ENCODE measurements around the gene GPATCH11. TPM values are rescaled to one million over a fixed set of nuclear protein-coding genes. Genes with fewer than 3 reads are reported as not detected.

GPATCH11 gene
- total RNA-seq, 2 donors from 2014 or later: 3.8 to 6.0 TPM

DNA sequence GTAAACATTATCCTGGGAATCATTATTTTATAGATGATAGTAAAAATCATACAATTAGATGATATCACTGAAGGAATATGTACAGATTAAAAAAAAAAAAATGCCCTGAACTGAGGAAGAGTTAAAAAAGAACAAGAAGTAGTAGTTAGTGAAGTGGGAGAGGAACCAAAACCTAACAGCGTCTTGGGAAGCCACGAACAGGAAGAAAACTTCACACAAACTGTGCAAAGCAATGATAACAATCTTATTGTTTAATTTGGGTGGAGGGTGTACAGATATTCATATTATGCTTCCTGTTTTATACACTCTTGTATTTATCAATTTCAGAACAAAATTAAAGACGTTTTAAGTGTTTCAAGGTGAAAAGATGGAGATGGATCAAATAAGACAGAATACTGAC, 3.6 kb upstream of the GPATCH11 start:
- no peaks in the 10 kb centered on the region for H3K27me3 ChIP-seq
- peaks cover 16% of the 10 kb centered on the region for H3K36me3 ChIP-seq
- no peaks in the 10 kb centered on the region for H3K9me3 ChIP-seq
- no peak for DNase-seq (ENCODE audit: low spot score)
- TF ChIP-seq, protein P1, sequence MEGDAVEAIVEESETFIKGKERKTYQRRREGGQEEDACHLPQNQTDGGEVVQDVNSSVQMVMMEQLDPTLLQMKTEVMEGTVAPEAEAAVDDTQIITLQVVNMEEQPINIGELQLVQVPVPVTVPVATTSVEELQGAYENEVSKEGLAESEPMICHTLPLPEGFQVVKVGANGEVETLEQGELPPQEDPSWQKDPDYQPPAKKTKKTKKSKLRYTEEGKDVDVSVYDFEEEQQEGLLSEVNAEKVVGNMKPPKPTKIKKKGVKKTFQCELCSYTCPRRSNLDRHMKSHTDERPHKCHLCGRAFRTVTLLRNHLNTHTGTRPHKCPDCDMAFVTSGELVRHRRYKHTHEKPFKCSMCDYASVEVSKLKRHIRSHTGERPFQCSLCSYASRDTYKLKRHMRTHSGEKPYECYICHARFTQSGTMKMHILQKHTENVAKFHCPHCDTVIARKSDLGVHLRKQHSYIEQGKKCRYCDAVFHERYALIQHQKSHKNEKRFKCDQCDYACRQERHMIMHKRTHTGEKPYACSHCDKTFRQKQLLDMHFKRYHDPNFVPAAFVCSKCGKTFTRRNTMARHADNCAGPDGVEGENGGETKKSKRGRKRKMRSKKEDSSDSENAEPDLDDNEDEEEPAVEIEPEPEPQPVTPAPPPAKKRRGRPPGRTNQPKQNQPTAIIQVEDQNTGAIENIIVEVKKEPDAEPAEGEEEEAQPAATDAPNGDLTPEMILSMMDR (IDR thresholded peaks at IDR 0.05): no peak
- no peak overlapping the region for H3K4me3 ChIP-seq
- peaks cover 0 to 24% of the 10 kb centered on the region in 2 donors for H3K4me1 ChIP-seq
- no peak overlapping the region for H3K27ac ChIP-seq

DNA sequence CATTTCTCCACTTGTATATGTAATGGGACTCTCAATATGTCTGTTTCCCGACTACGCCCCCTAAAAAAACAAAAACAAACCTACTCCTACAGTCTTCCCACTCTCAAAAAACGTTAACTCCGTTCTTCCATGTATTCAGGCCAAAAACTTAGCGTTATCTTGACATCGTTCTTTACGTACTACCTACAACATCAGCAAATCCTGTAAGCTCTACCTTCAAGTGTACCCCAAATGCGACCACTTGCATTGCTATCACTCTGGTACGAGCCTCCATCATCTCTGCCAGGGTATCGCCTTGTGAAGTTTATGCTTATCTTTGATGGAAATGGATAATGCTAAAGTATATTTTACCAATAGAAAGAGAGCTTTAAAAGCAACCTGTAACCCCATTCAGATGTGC, 479 bp downstream of the GPATCH11 start:
- peak overlapping the region; percentile 80 to 87 for H3K27ac ChIP-seq
- no peaks in the 10 kb centered on the region for H3K27me3 ChIP-seq
- H3K36me3 ChIP-seq: peaks cover 14% of the 10 kb centered on the region
- H3K9me3 ChIP-seq: no peaks in the 10 kb centered on the region
- TF ChIP-seq, protein P1 (IDR thresholded peaks at IDR 0.05): no peak
- H3K4me1 ChIP-seq: peaks cover 0 to 24% of the 10 kb centered on the region in 2 donors
- DNase-seq (ENCODE audit: low spot score): no peak
- H3K4me3 ChIP-seq: peak overlapping the region; percentile 72 to 80

DNA sequence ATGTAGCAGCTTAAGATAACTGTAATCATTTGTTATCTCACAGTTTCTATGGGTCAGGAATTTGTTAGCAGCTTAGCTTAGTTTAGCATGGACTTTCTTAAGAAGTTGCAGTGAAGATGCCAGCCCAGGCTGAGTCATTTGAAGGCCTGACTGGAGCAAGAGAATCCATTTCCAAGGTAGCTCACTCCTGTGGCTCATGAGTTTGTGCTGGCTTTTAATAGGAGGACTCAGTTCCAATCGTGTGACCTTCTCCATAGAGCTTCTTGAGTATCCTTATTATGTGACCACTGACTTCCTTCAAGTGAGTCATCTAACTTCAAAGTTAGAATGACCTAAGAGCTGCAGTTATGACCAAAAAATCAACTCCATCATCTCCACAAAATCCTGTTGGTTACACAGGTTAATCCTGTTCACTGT, 1.4 kb downstream of the GPATCH11 start:
- no peak for DNase-seq (ENCODE audit: low spot score)
- Histone ChIP-seq H3K27me3 (no peaks in the 10 kb centered on the region), H3K9me3 (no peaks in the 10 kb centered on the region), H3K4me1 (peaks cover 0 to 24% of the 10 kb centered on the region in 2 donors), H3K27ac (no peak overlapping the region), H3K36me3 (peaks cover 22% of the 10 kb centered on the region), H3K4me3 (no peak overlapping the region)
- TF ChIP-seq, protein P1 (IDR thresholded peaks at IDR 0.05): no peak

DNA sequence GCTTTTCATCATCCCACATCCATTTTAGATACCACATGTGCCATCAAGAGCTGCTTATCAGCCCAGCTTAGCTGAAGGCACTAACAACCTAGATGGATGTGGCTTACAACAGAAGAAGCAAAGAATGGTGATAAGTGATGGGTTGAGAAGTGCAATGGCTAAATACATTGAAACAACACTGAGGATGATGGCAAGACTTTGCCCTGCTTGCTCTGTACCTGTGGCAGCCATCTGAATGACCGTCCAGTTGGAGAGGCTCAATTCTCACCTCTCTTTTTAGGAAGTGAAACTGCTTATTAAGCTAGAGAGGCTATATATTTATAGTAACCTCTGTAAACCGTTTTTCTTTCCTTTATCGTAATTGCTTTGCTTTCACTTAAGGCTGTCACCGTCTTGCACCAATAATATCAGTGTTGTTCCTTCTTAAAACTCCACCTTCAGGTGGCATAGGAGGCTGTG, 5.7 kb downstream of the GPATCH11 start:
- Histone ChIP-seq H3K4me1 (peaks cover 0 to 6% of the 10 kb centered on the region in 2 donors), H3K27ac (no peak overlapping the region), H3K27me3 (no peaks in the 10 kb centered on the region), H3K4me3 (no peak overlapping the region), H3K36me3 (peaks cover 44% of the 10 kb centered on the region), H3K9me3 (no peaks in the 10 kb centered on the region)
- DNase-seq (ENCODE audit: low spot score): no peak
- TF ChIP-seq, protein P1 (IDR thresholded peaks at IDR 0.05): no peak

DNA sequence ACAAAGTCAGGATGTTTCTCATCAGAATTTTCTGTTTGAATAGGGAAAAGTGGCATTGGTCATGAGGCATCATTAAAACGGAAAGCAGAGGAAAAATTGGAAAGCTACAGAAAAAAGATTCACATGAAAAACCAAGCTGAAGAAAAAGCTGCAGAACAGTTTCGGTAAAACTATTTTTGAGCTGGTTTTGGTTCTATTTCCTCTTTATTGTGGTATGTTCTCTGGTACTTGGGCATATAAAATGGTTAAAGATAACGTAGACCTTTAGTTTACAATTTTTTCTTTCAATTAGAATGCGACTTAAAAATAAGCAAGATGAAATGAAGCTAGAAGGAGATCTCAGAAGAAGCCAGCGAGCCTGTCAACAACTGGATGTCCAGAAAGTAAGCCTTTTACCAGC, 7.6 kb downstream of the GPATCH11 start:
- TF ChIP-seq, protein P1 (IDR thresholded peaks at IDR 0.05): no peak
- H3K27ac ChIP-seq: no peak overlapping the region
- no peaks in the 10 kb centered on the region for H3K27me3 ChIP-seq
- no peaks in the 10 kb centered on the region for H3K4me1 ChIP-seq
- peaks cover 57% of the 10 kb centered on the region for H3K36me3 ChIP-seq
- no peaks in the 10 kb centered on the region for H3K9me3 ChIP-seq
- no peak for DNase-seq (ENCODE audit: low spot score)
- no peak overlapping the region for H3K4me3 ChIP-seq

DNA sequence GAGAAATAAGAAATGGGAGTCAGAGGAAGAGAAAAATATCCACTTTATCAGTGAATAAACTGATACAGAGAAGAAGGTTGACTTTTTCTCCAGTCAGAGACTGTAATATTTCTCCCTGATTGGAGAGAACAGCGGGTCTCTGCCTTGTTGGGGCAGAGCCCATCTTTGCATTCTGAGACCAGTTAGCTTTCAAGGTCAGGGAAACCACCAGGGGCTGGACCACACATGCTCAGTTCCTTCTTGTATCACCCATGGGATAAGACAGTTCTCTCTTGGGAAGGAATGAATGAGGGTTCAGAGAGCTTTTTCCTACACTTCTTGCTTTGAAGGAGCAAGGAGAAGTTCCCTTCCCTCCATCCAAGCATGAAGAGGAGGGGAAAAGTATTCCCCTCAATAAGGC, 12.2 kb downstream of the GPATCH11 start:
- peaks cover 74% of the 10 kb centered on the region for H3K36me3 ChIP-seq

More for the DNA sequence above, 12.2 kb downstream of the GPATCH11 start:
- H3K9me3 ChIP-seq: no peaks in the 10 kb centered on the region
- no peak for DNase-seq (ENCODE audit: low spot score)
- H3K4me3 ChIP-seq: no peak overlapping the region
- TF ChIP-seq, protein P1 (IDR thresholded peaks at IDR 0.05): no peak
- H3K27ac ChIP-seq: no peak overlapping the region
- H3K27me3 ChIP-seq: no peaks in the 10 kb centered on the region
- H3K4me1 ChIP-seq: no peaks in the 10 kb centered on the region
